ENCODE results near the gene SCNN1A.
A peak's percentile ranks its signal among the peaks of the same experiment; 100 is the strongest.

The SCNN1A gene

DNA sequence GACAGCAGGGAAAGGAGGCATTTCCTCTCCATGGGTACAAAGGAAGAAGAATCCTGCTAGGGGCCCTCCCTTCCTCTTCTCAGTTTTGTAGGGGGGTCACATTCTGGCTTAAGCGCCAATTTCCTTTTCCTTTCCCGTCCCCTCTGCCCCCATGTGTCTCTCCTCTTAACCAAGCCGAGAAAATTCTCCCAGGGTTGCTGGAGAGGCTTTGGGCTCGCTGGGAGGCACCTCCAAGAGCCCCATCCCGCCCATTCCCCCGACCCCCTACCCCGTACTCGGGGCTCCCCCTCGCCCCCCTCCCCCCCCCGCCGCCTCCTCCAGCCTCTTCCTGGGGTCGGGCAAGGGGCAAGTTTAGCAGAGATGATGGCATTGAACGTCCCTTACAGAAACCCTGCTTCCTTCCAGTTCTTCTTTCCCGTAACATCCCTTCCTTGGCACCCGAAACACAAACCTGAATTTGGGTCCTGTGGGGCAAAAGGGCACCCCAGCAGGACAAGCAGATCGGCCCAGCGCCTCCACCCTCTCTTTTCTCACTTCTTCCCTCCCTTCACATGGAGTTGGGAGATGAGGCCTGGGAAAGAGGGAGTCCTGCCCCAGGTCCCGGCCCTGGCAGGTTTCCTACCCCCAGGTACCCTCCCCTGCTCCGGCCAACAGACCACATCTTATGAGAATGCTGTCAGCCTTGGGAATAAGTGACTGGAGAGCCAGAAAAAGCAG, 51.2 kb downstream of the SCNN1A start:
- Histone ChIP-seq H3K36me3 (ENCODE audit: insufficient read depth, low read length) (peaks cover 7% of the 10 kb centered on the region), H3K4me3 (ENCODE audit: low read depth in 1 of 2, low read length in 2 of 2) (peak overlapping the region in 1 of 2 donors; percentile 49), H3K9ac (ENCODE audit: low read length) (peak overlapping the region; percentile 53), H3K27ac (ENCODE audit: low read depth, low read length) (peak overlapping the region; percentile 79), H3K9me3 (ENCODE audit: low read length) (no peaks in the 10 kb centered on the region), H3K4me1 (ENCODE audit: insufficient read depth, low read length) (peaks cover 51% of the 10 kb centered on the region), H3K27me3 (ENCODE audit: control insufficient read depth in 1 of 2, insufficient read depth in 2 of 2, low read length in 2 of 2) (no peaks in the 10 kb centered on the region)

DNA sequence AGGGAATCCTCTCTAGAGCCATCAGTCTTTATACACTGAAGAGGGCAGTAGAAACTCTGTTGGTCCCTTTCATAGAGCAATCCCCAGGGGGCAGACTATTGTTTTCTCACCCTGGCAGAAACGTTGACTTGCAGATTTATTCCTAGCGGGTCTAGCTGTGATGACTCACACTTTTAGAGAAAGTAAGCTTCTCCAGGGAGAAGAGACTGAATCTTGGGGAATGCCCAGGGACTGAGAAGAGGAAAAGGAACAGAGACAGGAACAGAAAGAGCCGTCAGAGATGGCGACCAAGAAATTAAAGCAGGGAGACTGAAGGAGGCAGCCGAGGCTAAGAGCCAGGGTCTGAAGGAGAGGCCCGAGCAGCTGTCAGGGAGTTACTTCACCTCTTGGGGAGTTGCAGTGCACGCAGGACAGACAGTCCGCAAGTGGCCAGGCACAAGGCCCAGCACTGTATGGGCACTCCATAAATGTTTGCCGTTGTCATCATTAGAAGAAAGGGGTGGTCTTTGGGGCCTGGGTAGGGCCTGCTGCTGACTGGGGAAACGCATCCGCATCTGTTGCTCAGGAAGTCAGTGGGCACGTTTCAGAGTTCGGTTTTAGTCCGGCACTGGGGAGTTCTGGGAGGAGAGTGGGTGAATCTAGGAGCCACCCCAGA, 51.9 kb downstream of the SCNN1A start:
- Histone ChIP-seq H3K9ac (ENCODE audit: low read length) (peak overlapping the region; percentile 53), H3K4me1 (ENCODE audit: insufficient read depth, low read length) (peaks cover 51% of the 10 kb centered on the region)

DNA sequence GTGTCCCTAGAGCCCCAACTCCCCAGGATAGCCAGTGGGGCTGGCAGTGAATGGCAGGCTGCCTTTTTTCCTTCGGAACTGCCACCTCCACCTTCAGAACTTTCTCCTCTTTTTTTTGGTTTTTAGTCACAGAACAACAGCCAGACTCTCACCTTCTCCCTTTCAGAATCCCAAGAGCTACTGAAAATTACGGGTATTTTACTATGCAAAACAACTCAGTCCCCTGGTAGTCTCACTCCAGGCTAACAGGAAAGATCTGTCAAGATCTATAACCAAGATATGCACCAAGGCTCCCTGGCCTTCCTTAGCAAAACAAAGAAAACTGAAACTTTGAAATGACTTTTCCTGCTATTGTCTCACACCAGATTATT, 52.4 kb downstream of the SCNN1A start:
- Histone ChIP-seq H3K9ac (ENCODE audit: low read length) (peak overlapping the region; percentile 53), H3K27ac (ENCODE audit: low read depth, low read length) (peak overlapping the region; percentile 79), H3K27me3 (ENCODE audit: control insufficient read depth in 1 of 2, insufficient read depth in 2 of 2, low read length in 2 of 2) (no peaks in the 10 kb centered on the region), H3K4me1 (ENCODE audit: insufficient read depth, low read length) (peaks cover 49% of the 10 kb centered on the region), H3K4me3 (ENCODE audit: low read depth in 1 of 2, low read length in 2 of 2) (no peak overlapping the region), H3K36me3 (ENCODE audit: insufficient read depth, low read length) (no peaks in the 10 kb centered on the region), H3K9me3 (ENCODE audit: low read length) (no peaks in the 10 kb centered on the region)

More for the DNA sequence above, 51.9 kb downstream of the SCNN1A start:
- Histone ChIP-seq H3K9me3 (ENCODE audit: low read length) (no peaks in the 10 kb centered on the region), H3K4me3 (ENCODE audit: low read depth in 1 of 2, low read length in 2 of 2) (peak overlapping the region in 1 of 2 donors; percentile 49), H3K36me3 (ENCODE audit: insufficient read depth, low read length) (peaks cover under 1% of the 10 kb centered on the region), H3K27me3 (ENCODE audit: control insufficient read depth in 1 of 2, insufficient read depth in 2 of 2, low read length in 2 of 2) (no peaks in the 10 kb centered on the region), H3K27ac (ENCODE audit: low read depth, low read length) (peak overlapping the region; percentile 79)

DNA sequence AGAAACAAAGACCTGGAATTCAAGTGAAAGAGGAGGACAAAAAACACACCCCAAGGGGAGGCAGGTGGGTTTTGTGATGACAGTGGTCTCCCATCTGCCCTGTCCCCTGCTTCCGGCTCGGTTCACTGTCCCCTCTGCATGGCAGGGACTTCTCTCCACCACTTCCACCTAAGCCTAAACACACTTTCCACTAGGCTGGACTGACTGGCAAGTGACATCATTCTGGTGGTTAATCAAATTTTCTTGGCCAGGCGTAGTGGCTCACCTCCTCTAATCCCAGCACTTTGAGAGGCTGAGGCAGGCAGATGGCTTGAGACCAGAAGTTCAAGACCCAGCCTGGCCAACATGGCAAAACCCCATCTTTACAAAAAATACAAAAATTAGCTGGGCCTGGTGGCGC, 53.0 kb downstream of the SCNN1A start:
- Histone ChIP-seq H3K27ac (ENCODE audit: low read depth, low read length) (peak overlapping the region; percentile 22), H3K9me3 (ENCODE audit: low read length) (no peaks in the 10 kb centered on the region), H3K4me1 (ENCODE audit: insufficient read depth, low read length) (peaks cover 43% of the 10 kb centered on the region), H3K4me3 (ENCODE audit: low read depth in 1 of 2, low read length in 2 of 2) (no peak overlapping the region), H3K9ac (ENCODE audit: low read length) (no peak overlapping the region), H3K36me3 (ENCODE audit: insufficient read depth, low read length) (no peaks in the 10 kb centered on the region), H3K27me3 (ENCODE audit: control insufficient read depth in 1 of 2, insufficient read depth in 2 of 2, low read length in 2 of 2) (no peaks in the 10 kb centered on the region)

DNA sequence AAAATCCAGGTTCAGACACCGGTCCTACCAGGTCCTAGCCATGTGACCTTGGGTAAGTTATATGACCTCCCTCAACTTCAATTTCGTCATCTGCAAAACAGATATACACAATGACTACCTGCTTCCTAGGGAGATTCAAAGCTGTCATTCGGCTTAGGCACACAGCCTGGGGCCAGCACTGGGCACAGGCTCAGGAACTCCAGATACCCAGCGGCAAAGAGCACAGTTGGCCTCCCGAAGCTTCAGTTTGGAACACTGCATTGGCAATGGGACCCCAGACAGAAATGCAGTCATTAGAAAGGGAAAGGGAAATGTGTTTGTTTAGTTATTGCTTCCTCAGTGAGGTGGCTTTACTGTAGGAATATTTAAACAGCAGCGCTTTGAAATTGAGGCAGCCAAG, 53.5 kb downstream of the SCNN1A start:
- Histone ChIP-seq H3K4me1 (ENCODE audit: insufficient read depth, low read length) (peaks cover 38% of the 10 kb centered on the region), H3K27ac (ENCODE audit: low read depth, low read length) (no peak overlapping the region), H3K9ac (ENCODE audit: low read length) (no peak overlapping the region)

DNA sequence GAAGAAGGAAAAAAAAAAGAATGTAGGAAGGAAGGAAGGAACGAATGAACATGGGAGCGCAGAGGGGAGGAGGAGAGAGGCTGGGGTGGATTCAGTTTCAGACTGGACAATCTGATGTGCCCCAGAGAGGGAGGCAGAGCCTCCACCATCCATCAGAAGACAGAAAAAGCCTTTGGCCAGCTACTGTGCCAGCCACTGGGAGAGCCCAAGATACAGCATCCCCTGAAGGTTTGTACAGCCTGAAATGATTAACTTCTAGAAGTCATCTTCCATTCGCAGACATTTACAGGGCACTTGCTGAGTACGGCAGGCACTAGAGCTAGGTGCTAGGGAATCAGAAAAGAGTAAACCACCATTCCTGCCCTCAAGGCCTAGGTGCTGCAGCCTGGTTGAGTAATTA, 55.9 kb downstream of the SCNN1A start:
- H3K27ac ChIP-seq (ENCODE audit: low read depth, low read length): no peak overlapping the region
- H3K4me3 ChIP-seq (ENCODE audit: low read depth in 1 of 2, low read length in 2 of 2): no peak overlapping the region
- no peaks in the 10 kb centered on the region for H3K36me3 ChIP-seq (ENCODE audit: insufficient read depth, low read length)

More for the DNA sequence above, 53.5 kb downstream of the SCNN1A start:
- H3K9me3 ChIP-seq (ENCODE audit: low read length): no peaks in the 10 kb centered on the region
- H3K27me3 ChIP-seq (ENCODE audit: control insufficient read depth in 1 of 2, insufficient read depth in 2 of 2, low read length in 2 of 2): no peaks in the 10 kb centered on the region
- no peaks in the 10 kb centered on the region for H3K36me3 ChIP-seq (ENCODE audit: insufficient read depth, low read length)
- H3K4me3 ChIP-seq (ENCODE audit: low read depth in 1 of 2, low read length in 2 of 2): no peak overlapping the region

DNA sequence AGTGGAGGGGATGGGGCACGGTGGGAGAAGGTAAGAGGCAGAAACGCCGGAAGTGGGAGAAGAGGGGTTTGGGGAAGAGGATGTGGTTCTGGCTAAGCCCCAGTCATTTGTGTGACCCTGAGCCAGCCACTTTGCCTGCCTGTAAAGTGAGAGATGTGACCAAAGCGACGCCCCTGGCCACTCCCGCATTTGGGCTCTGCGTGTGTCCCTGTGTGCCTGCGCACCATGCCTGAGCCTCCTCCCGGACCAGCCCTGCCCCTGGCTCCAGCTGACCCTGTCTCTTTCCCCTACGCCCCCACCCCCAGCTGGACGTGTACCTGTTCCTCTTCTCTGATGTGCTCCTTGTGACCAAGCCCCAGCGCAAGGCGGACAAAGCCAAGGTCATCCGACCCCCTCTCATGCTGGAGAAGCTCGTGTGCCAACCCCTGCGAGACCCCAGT, 56.9 kb downstream of the SCNN1A start:
- H3K9ac ChIP-seq (ENCODE audit: low read length): no peak overlapping the region
- H3K36me3 ChIP-seq (ENCODE audit: insufficient read depth, low read length): no peaks in the 10 kb centered on the region
- H3K9me3 ChIP-seq (ENCODE audit: low read length): no peaks in the 10 kb centered on the region
- H3K4me1 ChIP-seq (ENCODE audit: insufficient read depth, low read length): peaks cover 15% of the 10 kb centered on the region
- H3K4me3 ChIP-seq (ENCODE audit: low read depth in 1 of 2, low read length in 2 of 2): no peak overlapping the region
- H3K27me3 ChIP-seq (ENCODE audit: control insufficient read depth in 1 of 2, insufficient read depth in 2 of 2, low read length in 2 of 2): no peaks in the 10 kb centered on the region
- H3K27ac ChIP-seq (ENCODE audit: low read depth, low read length): no peak overlapping the region

More for the DNA sequence above, 55.9 kb downstream of the SCNN1A start:
- Histone ChIP-seq H3K4me1 (ENCODE audit: insufficient read depth, low read length) (peaks cover 22% of the 10 kb centered on the region), H3K9ac (ENCODE audit: low read length) (no peak overlapping the region), H3K27me3 (ENCODE audit: control insufficient read depth in 1 of 2, insufficient read depth in 2 of 2, low read length in 2 of 2) (no peaks in the 10 kb centered on the region), H3K9me3 (ENCODE audit: low read length) (no peaks in the 10 kb centered on the region)

DNA sequence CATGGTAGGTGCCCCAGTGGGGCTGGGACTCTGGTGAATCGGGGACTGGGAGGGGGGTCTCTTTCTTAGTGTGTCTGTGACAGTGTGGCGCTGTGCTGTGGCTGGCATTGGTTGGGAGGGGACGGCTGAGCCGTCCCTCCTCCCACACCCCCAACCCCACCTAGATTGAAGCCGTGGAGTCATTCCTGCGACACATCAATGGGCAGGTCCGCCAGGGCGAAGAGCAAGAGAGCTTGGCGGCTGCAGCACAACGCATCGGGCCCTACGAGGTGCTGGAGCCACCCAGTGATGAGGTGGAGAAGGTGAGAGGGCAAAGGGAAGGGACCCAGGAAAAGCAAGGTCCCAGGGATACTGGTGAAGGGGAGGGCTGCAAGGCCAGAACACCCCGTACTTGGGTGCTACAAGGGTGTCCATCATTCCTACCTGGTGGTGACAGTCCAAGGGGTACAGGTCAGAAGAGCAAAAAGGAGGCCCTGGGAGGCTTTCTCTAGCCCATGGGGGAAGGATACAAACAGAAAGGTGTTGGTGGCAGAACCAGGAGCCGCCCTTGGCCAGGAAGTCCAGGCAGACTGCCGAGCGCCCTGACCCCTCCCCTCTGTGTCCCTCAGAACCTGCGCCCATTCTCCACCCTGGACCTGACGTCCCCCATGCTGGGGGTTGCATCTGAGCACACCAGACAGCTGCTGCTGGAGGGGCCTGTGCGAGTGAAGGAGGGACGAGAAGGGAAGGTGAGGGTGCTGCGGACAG, 57.5 kb downstream of the SCNN1A start:
- peaks cover 9% of the 10 kb centered on the region for H3K4me1 ChIP-seq (ENCODE audit: insufficient read depth, low read length)
- no peaks in the 10 kb centered on the region for H3K9me3 ChIP-seq (ENCODE audit: low read length)
- H3K4me3 ChIP-seq (ENCODE audit: low read depth in 1 of 2, low read length in 2 of 2): no peak overlapping the region
- H3K36me3 ChIP-seq (ENCODE audit: insufficient read depth, low read length): no peaks in the 10 kb centered on the region
- H3K27ac ChIP-seq (ENCODE audit: low read depth, low read length): no peak overlapping the region
- H3K27me3 ChIP-seq (ENCODE audit: control insufficient read depth in 1 of 2, insufficient read depth in 2 of 2, low read length in 2 of 2): no peaks in the 10 kb centered on the region
- H3K9ac ChIP-seq (ENCODE audit: low read length): no peak overlapping the region

DNA sequence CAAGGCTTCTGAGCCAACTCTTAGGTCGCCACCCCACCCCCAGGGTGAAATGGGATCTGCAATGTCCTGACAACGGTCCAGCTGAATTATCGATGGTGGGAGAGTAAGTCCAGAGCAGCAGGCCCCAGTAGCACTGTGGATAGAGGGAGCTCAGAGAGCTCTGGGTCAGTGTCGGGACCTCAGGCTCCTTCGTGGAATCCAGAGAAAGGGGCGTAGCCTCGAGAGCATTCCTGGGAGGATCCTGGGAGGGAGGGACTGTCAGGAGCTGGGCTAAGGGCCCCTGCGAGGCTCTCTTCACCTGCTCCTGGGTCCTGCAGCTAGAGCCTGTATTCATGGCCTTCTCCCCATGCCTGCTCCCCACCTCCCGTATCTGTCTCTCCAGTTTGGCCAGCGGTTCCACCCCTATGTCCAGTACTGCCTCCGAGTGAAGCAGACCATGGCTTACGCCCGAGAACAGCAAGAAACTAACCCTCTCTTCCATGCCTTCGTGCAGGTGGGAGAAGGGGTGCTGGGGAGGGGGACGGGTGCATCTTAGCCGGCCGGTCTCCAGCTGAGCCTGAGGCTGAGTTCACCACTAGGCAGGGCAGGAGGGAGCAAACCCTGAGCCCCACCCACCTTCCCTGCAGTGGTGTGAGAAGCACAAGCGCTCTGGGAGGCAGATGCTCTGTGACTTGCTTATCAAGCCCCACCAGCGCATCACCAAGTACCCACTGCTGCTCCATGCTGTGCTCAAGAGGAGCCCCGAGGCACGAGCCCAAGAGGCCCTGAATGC, 58.3 kb downstream of the SCNN1A start:
- no peaks in the 10 kb centered on the region for H3K9me3 ChIP-seq (ENCODE audit: low read length)
- no peaks in the 10 kb centered on the region for H3K36me3 ChIP-seq (ENCODE audit: insufficient read depth, low read length)
- H3K27ac ChIP-seq (ENCODE audit: low read depth, low read length): no peak overlapping the region
- no peak overlapping the region for H3K9ac ChIP-seq (ENCODE audit: low read length)
- H3K4me3 ChIP-seq (ENCODE audit: low read depth in 1 of 2, low read length in 2 of 2): no peak overlapping the region
- H3K4me1 ChIP-seq (ENCODE audit: insufficient read depth, low read length): peaks cover 4% of the 10 kb centered on the region
- H3K27me3 ChIP-seq (ENCODE audit: control insufficient read depth in 1 of 2, insufficient read depth in 2 of 2, low read length in 2 of 2): no peaks in the 10 kb centered on the region

DNA sequence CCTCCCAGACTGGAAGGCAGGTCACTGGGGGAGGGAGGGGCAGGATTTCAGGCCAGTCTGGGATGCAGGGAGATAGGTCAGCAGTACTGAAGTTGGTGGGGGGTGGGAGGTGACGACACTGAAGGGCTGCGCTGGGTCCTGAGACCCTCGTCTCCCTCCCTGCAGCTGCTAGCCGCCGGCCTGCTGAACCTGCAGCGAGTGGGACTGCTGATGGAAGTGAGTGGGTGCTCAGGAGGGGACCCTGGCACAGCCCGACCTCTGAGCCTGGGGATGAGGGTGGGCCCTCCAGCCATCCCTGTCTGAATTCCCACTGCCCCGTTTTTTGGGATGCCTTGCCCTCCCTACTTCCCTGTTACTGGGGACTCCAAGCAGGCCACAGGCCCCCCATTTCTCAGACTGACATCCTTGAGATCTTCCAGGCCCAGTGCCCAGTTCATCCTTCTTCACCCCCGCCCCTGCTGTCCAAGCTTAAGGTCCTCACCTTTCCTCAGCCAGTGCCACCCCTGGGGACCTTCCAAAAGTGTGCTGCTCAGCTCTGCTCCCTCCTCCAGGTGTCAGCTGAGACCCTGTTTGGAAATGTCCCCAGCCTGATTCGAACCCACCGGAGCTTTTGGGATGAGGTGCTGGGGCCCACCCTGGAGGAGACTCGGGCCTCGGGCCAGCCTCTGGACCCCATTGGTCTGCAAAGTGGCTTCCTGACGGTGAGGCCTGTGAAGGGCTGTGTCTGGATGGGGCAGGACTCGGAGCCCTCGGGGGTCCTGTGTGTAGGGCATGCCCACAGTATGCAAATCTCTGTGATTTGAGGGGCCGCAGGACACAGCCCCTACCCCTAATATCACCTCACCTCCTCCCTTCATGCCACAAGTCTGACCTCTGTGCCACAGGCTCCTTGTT, 59.4 kb downstream of the SCNN1A start:
- Histone ChIP-seq H3K27me3 (ENCODE audit: control insufficient read depth in 1 of 2, insufficient read depth in 2 of 2, low read length in 2 of 2) (peaks cover 4 to 5% of the 10 kb centered on the region in 2 donors), H3K36me3 (ENCODE audit: insufficient read depth, low read length) (no peaks in the 10 kb centered on the region), H3K27ac (ENCODE audit: low read depth, low read length) (no peak overlapping the region), H3K9ac (ENCODE audit: low read length) (no peak overlapping the region), H3K4me1 (ENCODE audit: insufficient read depth, low read length) (no peaks in the 10 kb centered on the region), H3K4me3 (ENCODE audit: low read depth in 1 of 2, low read length in 2 of 2) (no peak overlapping the region), H3K9me3 (ENCODE audit: low read length) (no peaks in the 10 kb centered on the region)

All from muscle layer of colon (tissue), 2 donors.